GM19452 (cell line): ENCODE data around the gene E4F1.

Experiments used
- ATAC-seq: cut with Tn5 transposase; IDR thresholded peaks from one replicate; pipeline ENCODE4 v1.9.1; 2021; ENCODE audit not compliant: unreplicated experiment

E4F1 gene

GRCh38 chr16:2270588-2271470 is 47.4 kb downstream of the E4F1 start:
- no peak for ATAC-seq

- no peak for ATAC-seq
Measured at GRCh38 chr16:2271848-2272461, 48.6 kb downstream of the E4F1 start.

DNA sequence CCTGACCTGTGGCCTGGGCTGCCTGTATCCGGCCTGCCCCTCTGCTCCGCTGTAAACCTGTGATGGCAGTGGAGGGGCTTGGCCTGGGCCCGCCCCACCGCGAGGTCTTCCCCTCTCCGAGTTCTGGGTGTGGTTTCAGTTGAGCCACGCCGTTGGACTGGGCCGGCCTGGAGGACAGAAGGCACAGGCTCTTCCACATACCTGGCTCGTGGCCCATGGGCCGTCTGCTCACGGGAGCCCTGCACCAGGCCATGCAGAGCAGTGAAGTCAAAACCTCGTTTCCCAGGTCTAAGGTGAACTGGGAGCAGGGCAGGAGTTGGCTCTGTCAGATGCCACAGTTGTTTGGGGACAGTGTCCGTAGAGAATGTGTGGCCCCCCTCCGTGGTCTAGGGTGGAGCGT is 50.1 kb downstream of the E4F1 start:
- no peak for ATAC-seq

- no peak for ATAC-seq
Measured at GRCh38 chr16:2273931-2274330, 50.5 kb downstream of the E4F1 start.

GRCh38 chr16:2275476-2276367 is 52.3 kb downstream of the E4F1 start:
- no peak for ATAC-seq

DNA sequence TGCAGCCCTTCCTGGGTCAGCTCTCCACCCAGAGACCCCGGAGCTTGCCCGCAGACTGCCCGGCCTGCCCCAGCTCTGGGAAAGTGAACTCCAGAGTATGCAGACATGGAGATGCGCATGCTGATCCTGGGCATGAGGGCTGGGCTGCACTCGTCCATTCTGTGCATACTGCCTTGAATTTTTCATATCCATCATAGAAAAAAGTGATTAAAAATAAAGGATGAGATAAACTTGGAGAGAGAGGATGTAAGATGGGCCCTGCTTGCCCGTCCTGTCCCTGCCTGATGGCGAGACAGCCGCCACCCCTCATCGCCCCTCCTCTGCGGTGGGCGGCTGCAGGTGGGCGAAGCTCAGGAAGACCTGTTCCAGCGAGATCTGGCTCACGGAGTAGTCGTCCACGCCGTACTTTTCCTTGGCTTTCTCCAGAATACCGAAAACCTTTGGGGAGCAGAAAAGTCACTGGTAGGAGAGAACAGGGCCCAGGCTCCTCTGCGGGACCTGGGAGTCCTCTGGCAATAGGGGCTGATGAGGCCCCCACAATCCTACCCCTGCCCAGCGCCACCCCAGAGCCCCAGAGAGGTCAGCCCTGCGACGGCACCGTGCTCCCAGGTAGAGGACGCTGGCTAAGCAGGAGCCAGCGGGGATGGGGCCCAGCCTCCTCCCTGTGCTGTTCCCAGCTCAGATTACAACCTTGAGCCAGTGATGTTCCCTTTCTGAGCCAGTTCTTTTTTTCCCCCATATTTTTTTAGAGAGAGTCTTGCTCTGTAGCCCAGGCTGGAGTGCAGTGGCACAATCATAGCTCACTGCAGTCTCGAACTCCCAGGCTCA is 53.2 kb downstream of the E4F1 start:
- no peak for ATAC-seq

GRCh38 chr16:2277466-2278271 is 54.3 kb downstream of the E4F1 start:
- ATAC-seq = no peak

GRCh38 chr16:2278272-2278608 is 54.8 kb downstream of the E4F1 start:
- ATAC-seq = no peak

DNA sequence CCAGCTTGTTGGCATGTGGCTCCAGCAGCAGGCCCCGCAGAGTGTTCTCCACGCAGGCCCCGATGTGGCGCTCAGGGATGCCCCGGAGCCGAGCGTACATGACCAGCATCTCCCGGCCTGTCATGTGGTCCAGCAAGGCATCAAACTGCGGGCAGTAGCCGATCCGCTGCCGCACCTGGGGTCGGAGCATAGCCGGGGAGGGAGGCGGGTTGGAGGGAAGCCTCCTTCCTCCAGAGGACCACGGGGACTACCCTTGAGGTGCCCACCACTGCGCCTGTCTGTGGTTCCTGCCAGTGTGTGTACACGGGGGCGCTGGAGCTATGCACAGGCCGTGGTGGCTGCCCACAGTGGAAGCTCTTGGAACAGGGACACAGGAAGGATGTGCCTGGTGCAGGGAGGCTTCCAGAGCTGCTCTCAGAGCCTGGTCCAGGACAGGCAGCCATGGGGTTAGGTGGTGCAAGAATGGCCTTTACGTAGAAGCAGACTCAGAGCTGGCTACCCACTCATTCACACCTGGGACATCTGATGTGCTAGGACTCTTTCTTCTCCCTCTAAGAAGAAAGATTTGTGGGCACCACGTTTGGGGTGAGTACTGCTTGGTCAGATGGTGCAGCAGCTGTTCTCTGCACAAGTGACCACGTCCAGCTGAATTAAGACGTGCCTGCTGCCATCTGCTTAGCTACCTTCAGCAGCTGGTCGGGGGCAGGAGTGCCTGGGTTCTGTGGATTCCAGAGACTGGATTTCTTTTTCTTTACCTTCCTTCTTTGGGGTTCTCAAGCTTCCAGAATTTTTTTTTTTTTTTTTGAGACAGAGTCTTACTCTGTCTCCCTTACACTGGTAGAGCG is 55.8 kb downstream of the E4F1 start:
- ATAC-seq = no peak

DNA sequence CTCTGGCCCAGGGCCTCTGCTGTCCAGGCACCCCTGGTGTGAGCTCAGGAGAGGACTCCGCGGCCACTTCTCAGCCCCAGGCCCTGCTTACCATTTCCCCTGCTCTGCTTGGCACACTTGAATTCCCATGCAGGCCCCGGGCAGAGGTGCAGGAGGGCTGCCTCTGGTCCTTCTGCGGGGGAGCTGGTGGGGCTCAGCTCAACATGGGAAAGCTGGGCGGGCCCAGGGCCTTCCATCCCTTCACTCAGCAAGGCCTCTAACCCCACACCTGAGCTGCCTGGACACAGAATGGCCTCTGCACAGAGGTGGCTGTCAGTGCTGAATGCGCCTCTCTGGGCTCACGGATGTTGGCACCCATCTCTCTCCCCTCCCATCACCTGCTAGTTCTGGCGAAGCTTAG is 57.1 kb downstream of the E4F1 start:
- no peak for ATAC-seq

DNA sequence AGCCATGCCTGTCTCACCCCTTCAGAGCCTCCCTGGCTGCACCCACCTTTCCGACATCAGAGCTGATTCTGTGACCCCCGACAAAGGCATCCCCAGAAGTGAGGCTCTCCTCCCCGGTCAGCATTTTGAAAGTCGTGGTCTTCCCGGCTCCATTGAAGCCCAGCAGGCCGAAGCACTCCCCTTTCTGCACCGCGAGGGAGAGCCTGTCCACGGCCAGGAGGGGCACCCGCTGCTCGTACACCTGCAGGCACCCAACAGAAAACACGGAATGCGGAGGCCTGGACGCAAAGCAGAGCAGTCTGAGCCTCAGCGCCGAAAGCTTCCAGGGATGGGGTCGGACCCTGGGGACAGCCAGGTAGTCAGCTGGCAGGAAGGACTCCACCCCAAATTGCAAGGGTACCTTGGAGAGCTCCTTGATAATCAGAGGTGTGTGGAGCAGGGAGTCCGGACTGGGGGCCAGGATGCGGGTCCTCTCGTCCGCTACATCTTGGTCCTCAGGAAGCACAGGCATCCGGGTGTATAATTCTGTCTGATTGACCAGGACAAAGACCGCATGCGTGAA is 57.7 kb downstream of the E4F1 start:
- ATAC-seq = no peak

DNA sequence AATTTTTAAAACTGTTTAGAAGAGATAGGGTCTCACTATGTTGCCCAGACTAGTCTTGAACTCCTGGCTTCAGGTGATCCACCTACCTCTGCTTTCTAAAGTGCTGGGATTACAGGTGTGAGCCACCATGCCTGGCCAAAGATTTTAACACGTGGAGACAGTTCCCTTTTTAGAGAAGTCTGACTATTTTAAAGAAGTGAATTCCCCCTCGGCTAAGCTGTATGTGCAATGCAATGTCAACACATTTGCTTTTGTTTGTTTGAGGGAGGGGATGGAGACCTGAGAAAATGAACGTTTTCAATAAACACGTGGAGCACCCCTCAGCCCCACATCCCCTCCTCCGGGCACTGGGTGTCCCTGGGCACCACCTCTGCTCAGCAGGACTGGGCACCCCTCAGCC is 58.9 kb downstream of the E4F1 start:
- ATAC-seq = no peak

GRCh38 chr16:2282866-2283555 is 59.6 kb downstream of the E4F1 start:
- ATAC-seq = no peak

DNA sequence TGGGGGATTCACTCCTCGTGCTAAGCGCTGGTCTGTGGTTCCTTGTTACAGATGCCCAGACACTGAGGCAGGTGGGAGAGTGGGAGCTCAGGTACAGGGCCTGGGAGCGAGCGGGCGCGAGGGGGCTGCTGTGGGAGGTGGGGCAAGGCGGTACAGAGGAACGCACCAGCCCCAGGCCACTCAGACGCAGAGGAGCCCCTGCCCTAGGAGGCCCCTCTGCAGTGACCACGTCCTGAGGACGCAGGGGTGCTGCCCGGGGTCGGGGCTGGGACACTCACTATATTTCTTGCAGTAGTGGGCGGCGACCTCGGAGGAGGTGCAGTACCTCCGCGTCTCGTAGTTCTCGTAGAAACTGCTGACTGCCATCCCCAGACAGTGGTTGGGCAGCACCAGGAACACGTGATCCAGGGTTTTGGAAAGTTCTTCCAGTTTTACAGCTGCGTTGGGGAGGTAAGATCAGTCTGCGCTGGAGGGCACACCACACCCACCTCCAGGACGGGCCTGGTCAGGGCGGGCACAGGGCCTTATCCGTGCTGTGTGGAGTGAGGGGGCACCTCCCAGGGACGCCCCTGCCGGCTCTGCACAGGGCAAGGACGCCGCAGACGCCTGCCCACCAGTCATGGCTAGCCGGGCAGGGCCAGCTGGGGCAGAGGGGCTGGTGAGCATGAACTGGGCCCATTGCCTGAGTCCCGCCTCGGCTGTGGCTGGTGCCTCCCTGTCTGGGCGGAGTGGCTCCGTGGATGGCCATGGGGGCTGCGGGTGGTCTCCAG is 60.8 kb downstream of the E4F1 start:
- ATAC-seq = no peak

DNA sequence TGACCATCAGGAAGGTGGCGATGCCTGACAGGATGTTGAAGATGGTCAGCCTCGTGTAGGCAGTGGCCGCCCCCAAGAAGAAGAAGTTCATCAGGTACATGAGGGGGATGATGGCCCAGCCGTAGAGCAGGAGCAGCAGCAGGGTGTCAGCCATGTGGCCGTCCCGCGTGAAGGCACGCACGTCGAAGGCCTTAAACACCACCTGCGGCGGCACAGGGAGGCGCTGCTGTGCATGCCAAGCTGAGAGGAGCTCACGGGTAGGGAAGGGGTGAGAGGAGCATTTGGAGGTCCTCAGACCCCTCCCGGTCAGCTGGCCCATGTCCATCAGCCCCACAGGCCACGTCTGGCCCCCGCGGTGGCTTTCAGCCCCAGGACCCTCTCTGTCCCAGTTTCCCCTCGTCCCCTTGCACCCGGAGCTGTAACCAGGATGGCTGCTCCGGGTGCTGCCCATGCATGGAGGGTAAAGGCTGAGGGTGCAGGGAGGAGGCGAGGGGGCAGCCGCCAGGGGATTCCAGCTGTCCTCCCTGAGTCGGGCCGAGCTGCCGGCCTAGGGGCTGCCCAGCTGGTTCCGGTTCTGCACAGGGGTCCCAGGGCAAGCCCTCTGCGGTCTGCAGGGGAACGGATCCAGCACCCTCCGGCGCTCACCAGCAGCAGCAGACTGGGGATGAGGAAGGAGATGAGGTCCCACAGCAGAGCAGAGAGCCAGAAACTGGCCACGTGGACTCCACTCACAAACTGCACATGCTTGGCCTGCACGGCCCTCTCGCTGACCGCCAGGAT is 61.6 kb downstream of the E4F1 start:
- no peak for ATAC-seq
